A673 (cell line): ENCODE data around the gene CFL1. TPM values are rescaled to one million over a fixed set of nuclear protein-coding genes. Genes with fewer than 3 reads are reported as not detected.

Source experiments
- BruUV-seq: library from RNA; stranded (reverse); fragments of 400-500 nt; replicated peaks from 2 replicates; lab custom pipeline; 2021; lab: Mats Ljungman, UMichigan
- CTCF ChIA-PET: fragments of 300-600 bp; sonication (Branson Sonifier 250); formaldehyde crosslinking; loops from one replicate; lab custom pipeline; 2022; ENCODE audit warnings: antibody characterized with exemption; lab: Charles Lee
- POLR2A ChIA-PET: fragments of 300-600 bp; sonication (Branson Sonifier 250); formaldehyde crosslinking; loops from one replicate; lab custom pipeline; 2022; ENCODE audit warnings: antibody characterized with exemption; ENCODE audit not compliant: low non-redundant PET; lab: Charles Lee
- DNase-seq: peaks from one replicate; pipeline ENCODE4 v3.0.0-alpha.2; 2015; ENCODE audit warnings: low spot score
- H3K27ac ChIP-seq: fragments of 200-600 bp; sonication (generic); 2 replicates; pipeline ENCODE4 v1.5.1; 2016; ENCODE audit warnings: mixed run types, low read depth, mild to moderate bottlenecking, mixed read lengths, antibody characterized with exemption, low read length; ENCODE audit not compliant: poor library complexity, severe bottlenecking
- H3K27me3 ChIP-seq: fragments of 200-600 bp; sonication (generic); replicated peaks from 2 replicates; pipeline ENCODE4 v1.6.1; 2017; ENCODE audit warnings: mixed run types, low read depth, mild to moderate bottlenecking, mixed read lengths, antibody characterized with exemption, low read length; ENCODE audit not compliant: insufficient read depth, poor library complexity
- H3K36me3 ChIP-seq: fragments of 200-600 bp; sonication (generic); 2 replicates; pipeline ENCODE4 v1.6.1; 2016; ENCODE audit warnings: mixed run types, mild to moderate bottlenecking, mixed read lengths, antibody characterized with exemption, low read length; ENCODE audit not compliant: insufficient read depth, poor library complexity, severe bottlenecking
- H3K4me1 ChIP-seq: fragments of 200-600 bp; sonication (generic); 2 replicates; pipeline ENCODE4 v1.6.1; 2017; ENCODE audit warnings: mixed run types, mild to moderate bottlenecking, mixed read lengths, antibody characterized with exemption, low read length; ENCODE audit not compliant: insufficient read depth, poor library complexity, severe bottlenecking
- H3K4me3 ChIP-seq: fragments of 200-600 bp; sonication (generic); 2 replicates; pipeline ENCODE4 v1.5.1; 2016; ENCODE audit warnings: low read depth, mixed run types, mild to moderate bottlenecking, mixed read lengths, low read length; ENCODE audit not compliant: poor library complexity, severe bottlenecking
- H3K9me3 ChIP-seq: fragments of 200-600 bp; sonication (generic); 2 replicates; pipeline ENCODE4 v1.6.1; 2016; ENCODE audit warnings: mixed run types, low read depth, mild to moderate bottlenecking, mixed read lengths, antibody characterized with exemption, low read length; ENCODE audit not compliant: poor library complexity, severe bottlenecking
- EZH2 ChIP-seq: fragments of 200-600 bp; sonication (generic); IDR thresholded peaks from 2 replicates; pipeline ENCODE4 v1.6.1; 2017; ENCODE audit warnings: borderline replicate concordance, low read depth, mild to moderate bottlenecking, mixed read lengths, antibody characterized with exemption, low read length; ENCODE audit not compliant: poor library complexity, severe bottlenecking
- intact Hi-C: fragments of 100-400 bp; cut with micrococcal nuclease; formaldehyde crosslinking; loops from one replicate; pipeline ENCODE4 v1.10.0; 2022; ENCODE audit not compliant: unreplicated experiment
- total RNA-seq: library from RNA; stranded (reverse); gene quantifications from 2 replicates; pipeline ENCODE4 v1.2.3, GENCODE V29; 2021
- TF ChIP-seq, protein P1 (sequence below): fragments of 300-800, 200-600 bp; sonication (generic); conservative IDR thresholded peaks from 2 replicates; pipeline ENCODE4 v1.5.1; 2017; ENCODE audit warnings: low read depth, mild to moderate bottlenecking, antibody characterized with exemption, low read length, moderate library complexity, mixed read lengths

Gene CFL1
- total RNA-seq, 1 experiment from 2014 or later: 1,649 TPM

DNA sequence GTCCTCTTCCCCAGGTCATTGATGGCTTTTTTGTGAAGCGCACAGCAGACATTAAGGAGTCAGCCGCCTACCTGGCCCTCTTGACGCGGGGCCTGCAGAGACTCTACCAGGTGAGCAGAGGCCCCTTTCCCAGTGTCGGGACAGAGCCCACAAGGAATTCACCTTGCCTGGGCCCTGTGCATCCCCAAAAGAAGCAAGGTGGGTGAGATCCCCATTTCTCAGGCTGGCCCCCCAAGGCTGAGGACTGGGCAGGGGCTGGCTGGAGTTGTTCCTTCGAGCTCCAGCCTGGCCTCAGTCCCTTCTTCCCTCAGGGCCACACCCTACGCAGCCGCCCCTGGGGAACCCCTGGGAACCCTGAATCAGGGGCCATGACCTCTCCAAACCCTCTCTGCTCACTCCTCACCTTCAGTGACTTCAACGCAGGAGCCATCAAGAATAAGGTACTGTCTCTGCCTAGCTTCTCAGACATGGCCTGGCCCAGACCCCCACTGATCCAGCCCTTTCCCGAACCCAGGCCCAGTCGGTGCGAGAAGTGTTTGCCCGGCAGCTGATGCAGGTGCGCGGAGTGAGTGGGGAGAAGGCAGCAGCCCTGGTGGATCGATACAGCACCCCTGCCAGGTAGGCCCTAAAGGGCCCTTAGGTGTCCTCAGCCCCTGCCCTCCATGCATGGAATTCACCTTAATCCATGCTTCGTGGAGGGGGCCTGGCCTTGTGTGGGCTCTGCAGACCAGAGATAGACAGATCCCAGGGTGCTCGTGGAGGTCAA, 6.9 kb upstream of the CFL1 start:
- ChIA-PET POLR2A (no interaction called here), CTCF (no interaction called here)
- H3K4me1 ChIP-seq: peaks cover 19% of the 10 kb centered on the region
- BruUV-seq: no TSS peak
- no peak for TF ChIP-seq EZH2
- TF ChIP-seq, protein P1, sequence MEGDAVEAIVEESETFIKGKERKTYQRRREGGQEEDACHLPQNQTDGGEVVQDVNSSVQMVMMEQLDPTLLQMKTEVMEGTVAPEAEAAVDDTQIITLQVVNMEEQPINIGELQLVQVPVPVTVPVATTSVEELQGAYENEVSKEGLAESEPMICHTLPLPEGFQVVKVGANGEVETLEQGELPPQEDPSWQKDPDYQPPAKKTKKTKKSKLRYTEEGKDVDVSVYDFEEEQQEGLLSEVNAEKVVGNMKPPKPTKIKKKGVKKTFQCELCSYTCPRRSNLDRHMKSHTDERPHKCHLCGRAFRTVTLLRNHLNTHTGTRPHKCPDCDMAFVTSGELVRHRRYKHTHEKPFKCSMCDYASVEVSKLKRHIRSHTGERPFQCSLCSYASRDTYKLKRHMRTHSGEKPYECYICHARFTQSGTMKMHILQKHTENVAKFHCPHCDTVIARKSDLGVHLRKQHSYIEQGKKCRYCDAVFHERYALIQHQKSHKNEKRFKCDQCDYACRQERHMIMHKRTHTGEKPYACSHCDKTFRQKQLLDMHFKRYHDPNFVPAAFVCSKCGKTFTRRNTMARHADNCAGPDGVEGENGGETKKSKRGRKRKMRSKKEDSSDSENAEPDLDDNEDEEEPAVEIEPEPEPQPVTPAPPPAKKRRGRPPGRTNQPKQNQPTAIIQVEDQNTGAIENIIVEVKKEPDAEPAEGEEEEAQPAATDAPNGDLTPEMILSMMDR: no peak
- no peaks in the 10 kb centered on the region for H3K27me3 ChIP-seq
- intact Hi-C loops: no loop called here
- H3K36me3 ChIP-seq: peaks cover 67% of the 10 kb centered on the region
- H3K4me3 ChIP-seq: no peak overlapping the region
- H3K27ac ChIP-seq: no peak overlapping the region
- DNase-seq: peak; percentile 1
- no peaks in the 10 kb centered on the region for H3K9me3 ChIP-seq

DNA sequence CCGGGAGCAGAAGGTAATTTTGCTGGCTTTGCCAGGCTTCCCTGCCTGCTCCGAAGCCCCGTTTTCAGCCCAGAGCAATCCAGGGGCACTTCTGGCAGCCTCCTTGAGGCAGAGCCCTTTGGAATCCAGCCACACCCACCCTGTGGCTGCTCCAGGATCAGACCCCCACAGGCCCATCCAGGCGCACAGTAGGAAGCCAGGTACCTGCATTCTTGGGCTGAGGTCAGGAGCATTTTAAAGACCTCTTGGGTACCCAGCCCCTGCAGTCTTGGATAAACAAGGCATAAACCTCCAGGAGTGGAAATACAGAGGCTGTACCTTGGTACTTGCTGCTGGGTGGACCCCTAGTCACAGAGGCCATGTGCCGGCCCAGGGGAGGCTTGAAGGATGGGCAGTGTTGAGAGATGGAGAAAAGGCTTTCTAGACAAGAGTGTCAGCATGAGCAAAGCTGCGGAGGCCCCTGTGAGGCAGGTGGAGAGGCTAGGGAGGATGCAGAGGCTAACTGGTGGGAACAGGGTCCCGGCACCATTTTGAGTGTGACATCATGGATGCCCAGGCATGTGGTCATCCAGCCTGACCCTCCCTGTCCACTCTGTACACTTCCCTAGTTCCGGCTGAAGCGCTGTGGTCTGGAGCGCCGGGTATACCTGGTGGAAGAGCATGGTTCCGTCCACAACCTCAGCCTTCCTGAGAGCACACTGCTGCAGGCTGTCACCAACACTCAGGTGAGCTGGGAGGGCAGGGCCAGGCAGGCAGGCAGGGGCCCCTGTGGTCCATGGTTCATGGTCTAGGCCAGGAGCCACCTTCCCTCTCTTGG, 6.1 kb upstream of the CFL1 start:
- peak; percentile 1 for DNase-seq
- no TSS peak for BruUV-seq
- intact Hi-C loops: no loop called here
- CTCF ChIA-PET: no interaction called here
- Histone ChIP-seq H3K4me3 (no peak overlapping the region), H3K4me1 (peaks cover 22% of the 10 kb centered on the region), H3K9me3 (no peaks in the 10 kb centered on the region), H3K36me3 (peaks cover 63% of the 10 kb centered on the region), H3K27ac (no peak overlapping the region), H3K27me3 (no peaks in the 10 kb centered on the region)
- POLR2A ChIA-PET: no interaction called here
- TF ChIP-seq, protein P1: no peak
- no peak for TF ChIP-seq EZH2

DNA sequence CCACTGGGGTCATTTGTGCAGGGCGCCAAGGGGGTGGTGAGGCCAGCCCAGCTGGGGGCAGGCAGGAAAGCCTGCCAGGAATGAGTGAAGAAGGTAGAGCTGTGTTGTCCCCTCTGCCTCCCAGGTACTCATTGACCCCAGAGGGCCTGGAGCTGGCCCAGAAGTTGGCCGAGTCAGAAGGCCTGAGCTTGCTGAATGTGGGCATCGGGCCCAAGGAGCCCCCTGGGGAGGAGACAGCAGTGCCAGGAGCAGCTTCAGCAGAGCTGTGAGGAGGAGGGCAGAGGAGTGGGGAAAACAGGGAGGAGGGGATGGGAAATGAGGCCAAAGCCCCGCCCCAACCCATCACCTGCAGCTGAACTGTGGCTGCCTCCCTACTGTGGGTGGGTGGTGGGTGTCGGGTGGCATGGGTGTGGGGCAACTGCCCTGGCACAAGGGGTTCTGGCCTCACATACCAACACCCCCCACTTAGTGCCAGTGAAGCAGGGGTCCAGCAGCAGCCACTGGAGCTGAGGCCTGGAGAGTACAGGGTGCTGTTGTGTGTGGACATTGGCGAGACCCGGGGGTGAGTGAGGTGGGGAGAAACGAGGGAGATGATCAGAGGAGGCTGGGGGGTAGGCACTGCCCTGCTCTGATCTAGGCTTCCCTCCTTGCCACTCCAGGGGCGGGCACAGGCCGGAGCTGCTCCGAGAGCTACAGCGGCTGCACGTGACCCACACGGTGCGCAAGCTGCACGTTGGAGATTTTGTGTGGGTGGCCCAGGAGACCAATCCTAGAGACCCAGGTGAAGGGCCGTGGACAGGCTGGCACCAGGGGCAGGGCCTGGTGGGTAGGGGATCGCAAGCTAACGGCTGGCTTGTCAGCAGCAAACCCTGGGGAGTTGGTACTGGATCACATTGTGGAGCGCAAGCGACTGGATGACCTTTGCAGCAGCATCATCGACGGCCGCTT, 5.2 kb upstream of the CFL1 start:
- Histone ChIP-seq H3K36me3 (peaks cover 63% of the 10 kb centered on the region), H3K27ac (no peak overlapping the region), H3K4me1 (peaks cover 22% of the 10 kb centered on the region), H3K9me3 (no peaks in the 10 kb centered on the region), H3K27me3 (no peaks in the 10 kb centered on the region), H3K4me3 (no peak overlapping the region)
- no TSS peak for BruUV-seq
- ChIA-PET POLR2A (no interaction called here), CTCF (no interaction called here)
- TF ChIP-seq, protein P1: no peak
- no peak for TF ChIP-seq EZH2
- intact Hi-C loops: no loop called here
- DNase-seq: peak; percentile 2
